SK-N-SH treated with all-trans-retinoic acid at 6 μM for 48 hours (cell line): Measurements from ENCODE around the gene RUSF1.

ENCODE experiments used
- ESRRG ChIP-seq: fragments of 250-450 bp; sonication (Bioruptor Pico); IDR thresholded peaks from 2 replicates; pipeline ENCODE4 v1.6.1; 2021; ENCODE audit warnings: mild to moderate bottlenecking
- RARB ChIP-seq: fragments of 250-450 bp; sonication (Bioruptor Pico); IDR thresholded peaks from 2 replicates; pipeline ENCODE4 v1.8.0; 2021; ENCODE audit warnings: mild to moderate bottlenecking, moderate library complexity
- TCF4 ChIP-seq: fragments of 250-450 bp; sonication (Bioruptor Pico); IDR thresholded peaks from 2 replicates; pipeline ENCODE4 v1.8.0; 2021; ENCODE audit warnings: mild to moderate bottlenecking, moderate library complexity, borderline replicate concordance
- ZC3H10 ChIP-seq: fragments of 250-450 bp; sonication (Bioruptor Pico); IDR thresholded peaks from 2 replicates; pipeline ENCODE4 v1.5.1; 2021; ENCODE audit warnings: mild to moderate bottlenecking, moderate library complexity
- ZFP3 ChIP-seq: fragments of 250-450 bp; sonication (Bioruptor Pico); IDR thresholded peaks from 2 replicates; pipeline ENCODE4 v1.5.0; 2020; ENCODE audit warnings: mild to moderate bottlenecking, moderate library complexity
- TF ChIP-seq, protein P1 (sequence below): fragments of 250-450 bp; sonication (Bioruptor Pico); IDR thresholded peaks from 2 replicates; pipeline ENCODE4 v1.5.1; 2020; ENCODE audit warnings: low read depth, mild to moderate bottlenecking, moderate library complexity
- TF ChIP-seq, protein P2 (sequence below): fragments of 250-450 bp; sonication (Bioruptor Pico); IDR thresholded peaks from 2 replicates; pipeline ENCODE4 v1.8.0; 2020; ENCODE audit warnings: mild to moderate bottlenecking, moderate library complexity, borderline replicate concordance

DNA sequence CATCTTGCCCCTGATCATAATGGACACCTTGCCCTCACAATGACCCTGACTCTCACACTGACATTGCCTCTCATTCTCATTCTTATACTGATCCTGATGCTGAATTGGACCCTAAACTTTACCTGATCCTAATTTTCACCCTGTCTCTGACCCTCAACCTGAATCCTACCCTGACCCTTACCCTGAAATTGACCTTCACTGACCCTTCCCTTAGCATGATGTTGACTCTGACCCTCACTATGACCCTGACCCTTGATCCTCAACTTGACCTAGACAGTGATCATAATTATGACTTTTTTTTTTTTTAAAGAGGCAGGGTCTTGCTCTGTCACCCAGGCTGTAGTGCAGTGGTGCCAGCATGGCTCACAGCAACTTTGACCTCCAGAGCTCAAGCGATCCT lies 22.9 kb upstream of the RUSF1 start:
- TF ChIP-seq ESRRG (CRISPR knock-in tag), result no peak
- TF ChIP-seq ZC3H10 (CRISPR knock-in tag), result no peak
- TF ChIP-seq, protein P1, sequence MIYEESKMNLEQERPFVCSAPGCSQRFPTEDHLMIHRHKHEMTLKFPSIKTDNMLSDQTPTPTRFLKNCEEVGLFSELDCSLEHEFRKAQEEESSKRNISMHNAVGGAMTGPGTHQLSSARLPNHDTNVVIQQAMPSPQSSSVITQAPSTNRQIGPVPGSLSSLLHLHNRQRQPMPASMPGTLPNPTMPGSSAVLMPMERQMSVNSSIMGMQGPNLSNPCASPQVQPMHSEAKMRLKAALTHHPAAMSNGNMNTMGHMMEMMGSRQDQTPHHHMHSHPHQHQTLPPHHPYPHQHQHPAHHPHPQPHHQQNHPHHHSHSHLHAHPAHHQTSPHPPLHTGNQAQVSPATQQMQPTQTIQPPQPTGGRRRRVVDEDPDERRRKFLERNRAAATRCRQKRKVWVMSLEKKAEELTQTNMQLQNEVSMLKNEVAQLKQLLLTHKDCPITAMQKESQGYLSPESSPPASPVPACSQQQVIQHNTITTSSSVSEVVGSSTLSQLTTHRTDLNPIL (CRISPR knock-in tag), result no peak
- no peak for TF ChIP-seq TCF4 (CRISPR knock-in tag)
- no peak for TF ChIP-seq ZFP3 (CRISPR knock-in tag)
- TF ChIP-seq RARB (CRISPR knock-in tag), result no peak
- TF ChIP-seq, protein P2, sequence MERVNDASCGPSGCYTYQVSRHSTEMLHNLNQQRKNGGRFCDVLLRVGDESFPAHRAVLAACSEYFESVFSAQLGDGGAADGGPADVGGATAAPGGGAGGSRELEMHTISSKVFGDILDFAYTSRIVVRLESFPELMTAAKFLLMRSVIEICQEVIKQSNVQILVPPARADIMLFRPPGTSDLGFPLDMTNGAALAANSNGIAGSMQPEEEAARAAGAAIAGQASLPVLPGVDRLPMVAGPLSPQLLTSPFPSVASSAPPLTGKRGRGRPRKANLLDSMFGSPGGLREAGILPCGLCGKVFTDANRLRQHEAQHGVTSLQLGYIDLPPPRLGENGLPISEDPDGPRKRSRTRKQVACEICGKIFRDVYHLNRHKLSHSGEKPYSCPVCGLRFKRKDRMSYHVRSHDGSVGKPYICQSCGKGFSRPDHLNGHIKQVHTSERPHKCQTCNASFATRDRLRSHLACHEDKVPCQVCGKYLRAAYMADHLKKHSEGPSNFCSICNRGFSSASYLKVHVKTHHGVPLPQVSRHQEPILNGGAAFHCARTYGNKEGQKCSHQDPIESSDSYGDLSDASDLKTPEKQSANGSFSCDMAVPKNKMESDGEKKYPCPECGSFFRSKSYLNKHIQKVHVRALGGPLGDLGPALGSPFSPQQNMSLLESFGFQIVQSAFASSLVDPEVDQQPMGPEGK, result no peak
